Central memory CD4-positive, alpha-beta T cell (primary cell): ENCODE results near the gene OR5B17.
"Not testable (repeated sequence)": the region's sequence is repeated elsewhere in the genome, so short reads cannot be mapped to it uniquely, and the experiment has no call there.

Experiments
- DNase-seq: peaks from one replicate; pipeline ENCODE4 v3.0.0; 2022
- total RNA-seq, 3 experiments: gene quantifications; one replicate each; lab custom pipeline; 2026; lab: John Stamatoyannopoulos, UW

Gene OR5B17
- total RNA-seq = 0 reads per million in 3 experiments

GRCh38 chr11:58358969-58359368 lies at the start of gene OR5B17:
Gene OR5B17, minus strand, starts transcription at chr11:58359069. Its CDS starts 0 bp downstream, at chr11:58359069.
- DNase-seq = no peak

- DNase-seq = no peak
These were observed 47.9 kb upstream of the OR5B17 start, which contains the start of gene OR5B3 for GRCh38 chr11:58406774-58407173. Gene OR5B3, minus strand, starts transcription at chr11:58406874. Its CDS starts 3,465 bp downstream, at chr11:58403409.

- not testable (repeated sequence) for DNase-seq
These were observed 40.8 kb upstream of the OR5B17 start for GRCh38 chr11:58399622-58400021.

GRCh38 chr11:58395581-58395980 lies 36.7 kb upstream of the OR5B17 start:
- DNase-seq = no peak

GRCh38 chr11:58394195-58394594 lies 35.3 kb upstream of the OR5B17 start:
- DNase-seq = no peak

GRCh38 chr11:58392746-58393145 lies 33.9 kb upstream of the OR5B17 start:
- no peak for DNase-seq

GRCh38 chr11:58391879-58392278 lies 33.0 kb upstream of the OR5B17 start:
- DNase-seq = no peak

- no peak for DNase-seq
These were observed 31.7 kb upstream of the OR5B17 start for GRCh38 chr11:58390551-58391063.

- no peak for DNase-seq
These were observed 4.1 kb downstream of the OR5B17 start for GRCh38 chr11:58354727-58355126.

GRCh38 chr11:58345204-58345603 lies 13.7 kb downstream of the OR5B17 start:
- DNase-seq = no peak

- DNase-seq = no peak
These were observed 24.2 kb downstream of the OR5B17 start for GRCh38 chr11:58334708-58335107.

- DNase-seq = no peak
These were observed 28.0 kb downstream of the OR5B17 start for GRCh38 chr11:58330861-58331260.

GRCh38 chr11:58318532-58318931 lies 40.3 kb downstream of the OR5B17 start:
- no peak for DNase-seq

- DNase-seq = no peak
These were observed 42.7 kb downstream of the OR5B17 start for GRCh38 chr11:58316142-58316541.
